GM19324 (cell line): ENCODE measurements around the gene NCF4.

Experiments used
- ATAC-seq: cut with Tn5 transposase; IDR thresholded peaks from one replicate; pipeline ENCODE4 v1.9.1; 2021; ENCODE audit warnings: mild to moderate bottlenecking, moderate library complexity; ENCODE audit not compliant: unreplicated experiment, low FRiP score

Gene NCF4

GRCh38 chr22:36918586-36919284 is 57.9 kb downstream of the NCF4 start:
- no peak for ATAC-seq

GRCh38 chr22:36921309-36922104 is 60.7 kb downstream of the NCF4 start:
- ATAC-seq: no peak

- no peak for ATAC-seq
These were observed 61.4 kb downstream of the NCF4 start for GRCh38 chr22:36922105-36922608.

- ATAC-seq: no peak
These were observed 61.9 kb downstream of the NCF4 start for GRCh38 chr22:36922711-36923110.

- no peak for ATAC-seq
These were observed 62.5 kb downstream of the NCF4 start for GRCh38 chr22:36923131-36923788.

- ATAC-seq: no peak
These were observed 63.4 kb downstream of the NCF4 start for GRCh38 chr22:36924151-36924698.

- ATAC-seq: no peak
These were observed 64.8 kb downstream of the NCF4 start for GRCh38 chr22:36925388-36926290.

GRCh38 chr22:36926309-36926708 is 65.5 kb downstream of the NCF4 start:
- ATAC-seq: no peak

- no peak for ATAC-seq
These were observed 66.1 kb downstream of the NCF4 start for GRCh38 chr22:36926721-36927435.
